Esophagus muscularis mucosa (tissue), 4 donors: ENCODE measurements around the gene SPAST.

ENCODE experiments used
- CTCF ChIP-seq, 3 experiments: fragments of 200-600 bp in 2 of 3; fragments of 450-650 bp in 1 of 3; sonication (generic) in 2 of 3; IDR thresholded peaks; one replicate each; pipeline ENCODE4 v1.5.1; 2017 to 2019; ENCODE audit warnings: antibody characterized with exemption in 3 of 3, mild to moderate bottlenecking in 2 of 3, moderate library complexity in 1 of 3
- EP300 ChIP-seq: sonication (generic); formaldehyde crosslinking; IDR thresholded peaks from one replicate; pipeline ENCODE4 v1.6.1; 2017; ENCODE audit warnings: antibody characterized with exemption
- POLR2A ChIP-seq: fragments of 450-650 bp; IDR thresholded peaks from one replicate; pipeline ENCODE4 v1.6.1; 2017; ENCODE audit warnings: antibody characterized with exemption, moderate library complexity, mild to moderate bottlenecking, low read depth
- POLR2AphosphoS5 ChIP-seq, 2 donors: sonication (generic); formaldehyde crosslinking; IDR thresholded peaks; one replicate each; pipeline ENCODE4 v1.6.1; 2017; ENCODE audit warnings: antibody characterized with exemption in 2 of 2

GRCh38 chr2:32172870-32173269 lies 109.5 kb downstream of the SPAST start:
- TF ChIP-seq CTCF (IDR thresholded peaks at IDR 0.05) (no peak), POLR2AphosphoS5 (IDR thresholded peaks at IDR 0.05) (no peak), EP300 (no peak), POLR2A (no peak)
